OCI-LY7 (cell line): ENCODE measurements around the gene SH3PXD2A.

ENCODE experiments used
- EZH2phosphoT487 ChIP-seq: fragments of 200-600 bp; sonication (generic); IDR thresholded peaks from 2 replicates; pipeline ENCODE4 v1.6.1; 2018; ENCODE audit warnings: low read depth, borderline replicate concordance, mild to moderate bottlenecking, mixed run types, antibody characterized with exemption, low read length, moderate library complexity, mixed read lengths
- TF ChIP-seq, protein P1 (sequence below): fragments of 200-600 bp; sonication (generic); conservative IDR thresholded peaks from 2 replicates; pipeline ENCODE4 v1.5.1; 2014; ENCODE audit warnings: mild to moderate bottlenecking, antibody characterized with exemption, low read length, moderate library complexity, mixed read lengths

GRCh38 chr10:103792547-103792946 lies 62.8 kb downstream of the SH3PXD2A start:
- TF ChIP-seq, protein P1, sequence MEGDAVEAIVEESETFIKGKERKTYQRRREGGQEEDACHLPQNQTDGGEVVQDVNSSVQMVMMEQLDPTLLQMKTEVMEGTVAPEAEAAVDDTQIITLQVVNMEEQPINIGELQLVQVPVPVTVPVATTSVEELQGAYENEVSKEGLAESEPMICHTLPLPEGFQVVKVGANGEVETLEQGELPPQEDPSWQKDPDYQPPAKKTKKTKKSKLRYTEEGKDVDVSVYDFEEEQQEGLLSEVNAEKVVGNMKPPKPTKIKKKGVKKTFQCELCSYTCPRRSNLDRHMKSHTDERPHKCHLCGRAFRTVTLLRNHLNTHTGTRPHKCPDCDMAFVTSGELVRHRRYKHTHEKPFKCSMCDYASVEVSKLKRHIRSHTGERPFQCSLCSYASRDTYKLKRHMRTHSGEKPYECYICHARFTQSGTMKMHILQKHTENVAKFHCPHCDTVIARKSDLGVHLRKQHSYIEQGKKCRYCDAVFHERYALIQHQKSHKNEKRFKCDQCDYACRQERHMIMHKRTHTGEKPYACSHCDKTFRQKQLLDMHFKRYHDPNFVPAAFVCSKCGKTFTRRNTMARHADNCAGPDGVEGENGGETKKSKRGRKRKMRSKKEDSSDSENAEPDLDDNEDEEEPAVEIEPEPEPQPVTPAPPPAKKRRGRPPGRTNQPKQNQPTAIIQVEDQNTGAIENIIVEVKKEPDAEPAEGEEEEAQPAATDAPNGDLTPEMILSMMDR, result no peak
- TF ChIP-seq EZH2phosphoT487, result no peak
